ENCODE measurements around the gene HHIPL1.

The HHIPL1 gene

DNA sequence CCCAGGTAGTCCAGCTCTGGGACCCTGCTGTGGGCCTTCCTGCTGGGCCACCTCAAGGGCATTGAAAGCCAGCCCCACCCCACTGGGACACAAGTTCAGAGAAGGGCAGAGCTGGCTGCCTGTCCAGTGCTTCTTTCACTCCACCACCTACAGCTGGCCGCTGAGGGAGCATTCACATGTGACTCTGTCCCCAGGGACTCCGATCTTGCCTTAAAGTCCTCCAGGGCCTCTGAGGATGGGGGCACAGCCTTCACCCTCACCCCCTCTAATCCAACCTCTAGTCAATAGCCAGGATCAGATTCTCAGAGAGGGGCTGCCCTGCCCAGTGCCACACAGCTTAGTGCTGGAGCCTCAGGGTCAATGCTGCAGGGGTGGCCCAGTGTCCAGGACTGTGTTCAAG, 34.2 kb downstream of the HHIPL1 start:
- TF ChIP-seq, protein P1, sequence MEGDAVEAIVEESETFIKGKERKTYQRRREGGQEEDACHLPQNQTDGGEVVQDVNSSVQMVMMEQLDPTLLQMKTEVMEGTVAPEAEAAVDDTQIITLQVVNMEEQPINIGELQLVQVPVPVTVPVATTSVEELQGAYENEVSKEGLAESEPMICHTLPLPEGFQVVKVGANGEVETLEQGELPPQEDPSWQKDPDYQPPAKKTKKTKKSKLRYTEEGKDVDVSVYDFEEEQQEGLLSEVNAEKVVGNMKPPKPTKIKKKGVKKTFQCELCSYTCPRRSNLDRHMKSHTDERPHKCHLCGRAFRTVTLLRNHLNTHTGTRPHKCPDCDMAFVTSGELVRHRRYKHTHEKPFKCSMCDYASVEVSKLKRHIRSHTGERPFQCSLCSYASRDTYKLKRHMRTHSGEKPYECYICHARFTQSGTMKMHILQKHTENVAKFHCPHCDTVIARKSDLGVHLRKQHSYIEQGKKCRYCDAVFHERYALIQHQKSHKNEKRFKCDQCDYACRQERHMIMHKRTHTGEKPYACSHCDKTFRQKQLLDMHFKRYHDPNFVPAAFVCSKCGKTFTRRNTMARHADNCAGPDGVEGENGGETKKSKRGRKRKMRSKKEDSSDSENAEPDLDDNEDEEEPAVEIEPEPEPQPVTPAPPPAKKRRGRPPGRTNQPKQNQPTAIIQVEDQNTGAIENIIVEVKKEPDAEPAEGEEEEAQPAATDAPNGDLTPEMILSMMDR (IDR thresholded peaks at IDR 0.05; ENCODE audit: extremely low read depth, insufficient read depth, missing control alignments): no peak
- no peak for DNase-seq (ENCODE audit: low spot score)
- in situ Hi-C loops (cut with MboI; ENCODE audit: low pct_unique_long_range_greater_than_20kb, low sequenced_read_pairs, unreplicated experiment): no loop called here

DNA sequence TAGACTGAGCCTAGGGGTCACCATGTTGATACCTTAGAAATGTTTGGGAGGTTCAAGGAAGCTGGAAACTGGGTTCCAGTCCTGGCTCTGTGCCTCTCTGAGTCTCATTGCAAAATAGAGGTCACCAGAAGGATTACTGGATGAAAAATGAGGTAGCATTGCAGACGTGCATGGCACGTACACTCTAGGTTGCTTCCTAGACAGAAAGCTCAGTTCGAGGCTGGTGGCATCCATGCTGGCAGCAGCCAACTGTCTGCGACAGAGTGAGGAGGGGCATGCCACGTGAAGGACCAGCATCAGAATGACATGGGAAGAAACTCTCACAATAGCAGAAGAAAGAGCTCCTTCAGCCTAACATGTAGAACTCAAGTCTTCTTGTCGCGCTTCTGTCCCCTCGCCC, 34.6 kb downstream of the HHIPL1 start:
- TF ChIP-seq, protein P1 (IDR thresholded peaks at IDR 0.05; ENCODE audit: extremely low read depth, insufficient read depth, missing control alignments): no peak

DNA sequence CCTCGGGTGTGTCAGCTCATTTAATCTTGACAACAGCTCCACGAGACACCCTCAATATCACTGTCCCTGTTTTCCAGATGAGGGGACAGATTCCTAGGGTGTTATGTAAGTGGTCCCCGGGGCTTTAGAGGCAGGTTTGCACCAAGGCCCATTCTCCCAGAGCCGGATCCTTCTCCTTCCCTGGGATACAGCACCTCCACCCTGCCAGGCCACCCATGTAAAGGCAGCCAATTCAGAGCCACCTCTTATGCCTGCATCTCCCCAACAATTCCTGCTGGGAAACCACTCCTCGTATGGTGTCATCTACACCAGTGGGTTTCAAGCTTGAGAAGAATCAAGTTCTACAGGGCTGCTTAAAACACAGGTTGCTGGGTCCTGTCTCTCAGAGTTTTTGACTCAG, 35.1 kb downstream of the HHIPL1 start:
- DNase-seq (ENCODE audit: low spot score): no peak
- in situ Hi-C loops (cut with MboI; ENCODE audit: low pct_unique_long_range_greater_than_20kb, low sequenced_read_pairs, unreplicated experiment): no loop called here
- TF ChIP-seq, protein P1 (IDR thresholded peaks at IDR 0.05; ENCODE audit: extremely low read depth, insufficient read depth, missing control alignments): no peak

More for the DNA sequence above, 34.6 kb downstream of the HHIPL1 start:
- in situ Hi-C loops (cut with MboI; ENCODE audit: low pct_unique_long_range_greater_than_20kb, low sequenced_read_pairs, unreplicated experiment): no loop called here
- DNase-seq (ENCODE audit: low spot score): no peak

DNA sequence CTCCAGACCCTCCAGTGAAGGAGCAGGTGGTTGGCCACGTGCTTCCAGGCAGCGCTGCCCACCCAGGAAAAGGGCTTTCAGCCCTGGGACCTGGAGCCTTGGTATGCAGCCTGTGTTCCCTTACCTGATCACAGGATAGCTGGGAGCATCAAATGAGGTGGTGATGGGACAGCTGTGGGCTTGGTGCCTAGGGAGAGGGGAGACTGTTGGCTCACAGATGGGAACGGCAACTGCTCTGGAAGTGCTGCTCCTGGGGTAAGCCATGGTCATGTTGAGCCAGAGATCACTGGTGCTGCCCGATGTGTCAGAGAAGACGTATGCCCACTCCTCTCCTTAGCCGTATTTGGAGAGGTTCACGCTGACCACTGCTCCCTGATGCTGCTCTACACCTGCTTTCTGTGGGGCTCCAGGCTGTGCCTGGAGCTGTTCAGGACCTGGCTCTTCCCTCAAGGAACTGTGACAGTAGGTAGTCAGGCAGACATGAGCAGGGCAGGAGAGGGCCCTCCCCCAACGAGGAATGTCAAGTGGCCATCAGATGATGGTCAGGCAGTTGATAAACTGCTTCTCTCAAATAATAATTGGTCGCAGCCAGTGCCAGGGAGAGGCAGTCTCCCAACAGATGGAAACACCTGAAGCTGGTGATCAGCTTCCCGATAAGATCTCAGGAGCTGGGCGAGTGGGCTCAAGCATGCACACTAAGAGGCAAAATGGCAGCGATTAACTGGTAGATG, 36.3 kb downstream of the HHIPL1 start:
- DNase-seq (ENCODE audit: low spot score): no peak
- in situ Hi-C loops (cut with MboI; ENCODE audit: low pct_unique_long_range_greater_than_20kb, low sequenced_read_pairs, unreplicated experiment): no loop called here
- TF ChIP-seq, protein P1 (IDR thresholded peaks at IDR 0.05; ENCODE audit: extremely low read depth, insufficient read depth, missing control alignments): no peak

DNA sequence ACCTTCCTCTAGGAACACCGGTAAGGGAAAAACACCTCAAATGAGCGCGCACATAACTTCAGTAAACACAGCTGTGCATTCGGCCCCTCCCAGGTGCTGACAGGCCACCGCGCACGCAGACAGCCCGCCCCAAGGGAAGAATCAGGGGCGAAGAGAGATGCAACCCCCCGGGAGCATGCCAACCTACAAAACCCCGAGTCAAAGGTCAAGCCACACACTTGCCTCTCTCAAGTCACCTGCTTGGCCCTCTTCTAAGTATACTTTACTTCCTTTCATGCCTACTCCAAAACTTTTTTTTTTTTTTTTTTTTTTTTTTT, 36.9 kb downstream of the HHIPL1 start:
- in situ Hi-C loops (cut with MboI; ENCODE audit: low pct_unique_long_range_greater_than_20kb, low sequenced_read_pairs, unreplicated experiment): no loop called here

DNA sequence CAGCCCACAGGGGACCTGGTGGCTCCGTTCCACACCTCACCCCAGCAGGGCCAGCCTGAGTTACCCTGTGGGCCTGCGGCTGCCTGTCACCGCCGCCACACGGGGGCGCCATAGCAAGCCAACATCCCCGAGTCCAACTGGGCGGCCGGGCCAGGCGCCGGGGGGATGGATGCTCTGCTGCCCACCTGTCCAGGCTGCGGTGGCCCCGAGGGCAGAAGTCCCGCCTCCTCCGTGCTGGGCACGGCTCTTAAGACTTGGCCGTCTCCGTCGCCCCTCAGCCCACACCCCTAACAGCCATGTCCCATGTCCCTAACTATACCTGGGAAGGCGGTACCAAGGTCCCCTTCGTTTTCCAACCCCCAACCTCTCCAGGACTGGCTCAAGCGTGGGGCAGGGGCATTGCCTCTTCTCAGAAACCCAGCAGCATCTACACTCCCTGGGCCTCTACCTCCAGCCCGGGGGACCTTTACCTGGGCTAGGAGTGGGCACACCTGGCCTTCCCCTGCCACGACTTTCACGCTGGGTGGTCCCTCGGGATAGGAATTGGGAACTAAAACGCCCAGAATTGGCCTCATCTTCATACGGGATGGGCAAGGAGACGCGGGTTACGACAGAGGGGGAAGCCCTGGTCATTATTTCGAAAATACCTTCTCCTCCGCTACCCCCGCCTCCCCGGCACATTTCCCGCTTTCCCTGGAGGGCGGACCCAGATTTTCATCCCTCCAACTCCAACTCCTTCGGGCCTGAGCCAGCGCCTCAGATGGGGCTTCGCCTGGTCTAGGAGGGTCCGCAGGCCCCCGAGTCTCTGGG, 38.1 kb downstream of the HHIPL1 start:
- DNase-seq (ENCODE audit: low spot score): peak; percentile 87
- in situ Hi-C loops (cut with MboI; ENCODE audit: low pct_unique_long_range_greater_than_20kb, low sequenced_read_pairs, unreplicated experiment): no loop called here
- TF ChIP-seq, protein P1 (IDR thresholded peaks at IDR 0.05; ENCODE audit: extremely low read depth, insufficient read depth, missing control alignments): peak; percentile 95

More for the DNA sequence above, 36.9 kb downstream of the HHIPL1 start:
- DNase-seq (ENCODE audit: low spot score): no peak
- TF ChIP-seq, protein P1 (IDR thresholded peaks at IDR 0.05; ENCODE audit: extremely low read depth, insufficient read depth, missing control alignments): no peak

All from GM13977 (cell line).